Peyer's patch (tissue), 4 donors: ENCODE measurements around the gene CWC27.

Source experiments
- POLR2A ChIP-seq, 2 donors: fragments of 450-650 bp; IDR thresholded peaks; one replicate each; pipeline ENCODE4 v1.5.1; 2017; ENCODE audit warnings: antibody characterized with exemption in 2 of 2, mild to moderate bottlenecking in 2 of 2, moderate library complexity in 2 of 2
- TF ChIP-seq, protein P1 (sequence below), 6 experiments: fragments of 450-650 bp in 4 of 6; fragments of 200-600 bp in 2 of 6; sonication (generic) in 1 of 6; IDR thresholded peaks; one replicate each; pipeline ENCODE4 v1.5.1; 2017 to 2019; ENCODE audit warnings: antibody characterized with exemption in 6 of 6, mild to moderate bottlenecking in 3 of 6, moderate library complexity in 1 of 6

DNA sequence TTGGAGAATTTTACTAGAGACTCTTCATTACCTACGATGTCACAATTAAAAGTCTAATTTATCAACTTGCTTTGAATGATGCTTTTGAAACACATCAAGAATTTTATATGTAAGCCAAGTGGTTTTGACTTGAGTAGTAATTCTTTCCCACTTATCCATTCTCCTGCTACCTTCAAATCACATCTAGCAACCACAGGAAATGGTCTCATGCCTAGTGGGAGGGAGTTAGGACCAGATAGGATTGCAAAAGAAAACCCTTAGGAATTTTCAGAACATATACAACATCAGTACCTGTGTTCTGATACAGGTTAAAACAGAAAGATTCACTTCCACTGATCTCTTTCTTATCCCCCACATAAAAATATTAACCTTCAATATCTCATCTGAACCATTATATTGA lies 260.4 kb downstream of the CWC27 start:
- TF ChIP-seq, protein P1, sequence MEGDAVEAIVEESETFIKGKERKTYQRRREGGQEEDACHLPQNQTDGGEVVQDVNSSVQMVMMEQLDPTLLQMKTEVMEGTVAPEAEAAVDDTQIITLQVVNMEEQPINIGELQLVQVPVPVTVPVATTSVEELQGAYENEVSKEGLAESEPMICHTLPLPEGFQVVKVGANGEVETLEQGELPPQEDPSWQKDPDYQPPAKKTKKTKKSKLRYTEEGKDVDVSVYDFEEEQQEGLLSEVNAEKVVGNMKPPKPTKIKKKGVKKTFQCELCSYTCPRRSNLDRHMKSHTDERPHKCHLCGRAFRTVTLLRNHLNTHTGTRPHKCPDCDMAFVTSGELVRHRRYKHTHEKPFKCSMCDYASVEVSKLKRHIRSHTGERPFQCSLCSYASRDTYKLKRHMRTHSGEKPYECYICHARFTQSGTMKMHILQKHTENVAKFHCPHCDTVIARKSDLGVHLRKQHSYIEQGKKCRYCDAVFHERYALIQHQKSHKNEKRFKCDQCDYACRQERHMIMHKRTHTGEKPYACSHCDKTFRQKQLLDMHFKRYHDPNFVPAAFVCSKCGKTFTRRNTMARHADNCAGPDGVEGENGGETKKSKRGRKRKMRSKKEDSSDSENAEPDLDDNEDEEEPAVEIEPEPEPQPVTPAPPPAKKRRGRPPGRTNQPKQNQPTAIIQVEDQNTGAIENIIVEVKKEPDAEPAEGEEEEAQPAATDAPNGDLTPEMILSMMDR (IDR thresholded peaks at IDR 0.05) = no peak
- TF ChIP-seq POLR2A (IDR thresholded peaks at IDR 0.05) = no peak
